KMS-11 (cell line): Measurements from ENCODE around the gene GREB1L.

Experiments
- H2AFZ ChIP-seq: fragments of 200-600 bp; sonication (generic); 2 replicates; pipeline ENCODE4 v1.6.1; 2016; ENCODE audit warnings: antibody characterized with exemption, mixed run types, low read depth
- H3K27ac ChIP-seq: fragments of 200-600 bp; sonication (generic); 2 replicates; pipeline ENCODE4 v1.6.1; 2016; ENCODE audit warnings: mild to moderate bottlenecking, mixed run types
- H3K27me3 ChIP-seq: fragments of 200-600 bp; sonication (generic); 2 replicates; pipeline ENCODE4 v1.6.1; 2017; ENCODE audit warnings: mild to moderate bottlenecking, low read depth, mixed run types, moderate library complexity; ENCODE audit not compliant: insufficient read depth
- H3K36me3 ChIP-seq: fragments of 200-600 bp; sonication (generic); 2 replicates; pipeline ENCODE4 v1.6.1; 2017; ENCODE audit warnings: mild to moderate bottlenecking, mixed run types; ENCODE audit not compliant: insufficient read depth
- H3K4me1 ChIP-seq: fragments of 200-600 bp; sonication (generic); 2 replicates; pipeline ENCODE4 v1.6.1; 2016; ENCODE audit warnings: mild to moderate bottlenecking, low read depth, mixed run types; ENCODE audit not compliant: poor library complexity, severe bottlenecking
- H3K4me2 ChIP-seq: fragments of 200-600 bp; sonication (generic); 2 replicates; pipeline ENCODE4 v1.7.0; 2016; ENCODE audit warnings: mild to moderate bottlenecking, mixed run types
- H3K4me3 ChIP-seq: fragments of 200-600 bp; sonication (generic); IDR thresholded peaks from 2 replicates; pipeline ENCODE4 v1.6.1; 2017; ENCODE audit warnings: low read depth, low read length, mixed read lengths; ENCODE audit not compliant: insufficient read depth
- H3K79me2 ChIP-seq: fragments of 200-600 bp; sonication (generic); 2 replicates; pipeline ENCODE4 v1.6.1; 2016; ENCODE audit warnings: low read depth, mixed run types; ENCODE audit not compliant: insufficient read depth
- H3K9ac ChIP-seq: fragments of 200-600 bp; sonication (generic); 2 replicates; pipeline ENCODE4 v1.6.1; 2016; ENCODE audit warnings: mild to moderate bottlenecking, mixed run types
- H4K20me1 ChIP-seq: fragments of 200-600 bp; sonication (generic); 2 replicates; pipeline ENCODE4 v1.6.1; 2016; ENCODE audit warnings: mild to moderate bottlenecking, mixed run types; ENCODE audit not compliant: insufficient read depth
- TF ChIP-seq, protein P1 (sequence below): fragments of 200-600 bp; sonication (generic); conservative IDR thresholded peaks from 2 replicates; pipeline ENCODE4 v1.6.1; 2017; ENCODE audit warnings: low read depth, mild to moderate bottlenecking, antibody characterized with exemption, low read length, moderate library complexity, mixed read lengths

Gene GREB1L

DNA sequence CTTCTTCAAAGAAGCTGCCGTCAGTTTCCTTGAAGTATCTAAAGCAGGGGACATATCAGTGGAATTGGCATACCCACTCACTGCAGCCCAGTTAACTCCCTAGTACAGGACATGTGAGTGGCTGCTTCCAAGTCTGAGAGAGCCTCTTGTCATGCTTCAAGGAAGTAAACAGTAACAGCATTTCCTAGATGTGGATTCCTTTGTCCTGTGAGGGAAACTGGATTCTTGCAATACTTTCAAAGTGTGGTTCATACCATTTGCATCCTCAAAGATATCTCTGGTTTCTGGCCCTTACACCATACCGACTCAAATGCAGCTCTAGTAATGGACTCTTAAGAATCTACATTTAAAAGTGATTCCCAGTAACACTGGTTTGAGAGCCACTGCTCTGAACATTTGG lies 271.3 kb downstream of the GREB1L start:
- Histone ChIP-seq H4K20me1 (no peaks in the 10 kb centered on the region), H3K79me2 (no peaks in the 10 kb centered on the region)

DNA sequence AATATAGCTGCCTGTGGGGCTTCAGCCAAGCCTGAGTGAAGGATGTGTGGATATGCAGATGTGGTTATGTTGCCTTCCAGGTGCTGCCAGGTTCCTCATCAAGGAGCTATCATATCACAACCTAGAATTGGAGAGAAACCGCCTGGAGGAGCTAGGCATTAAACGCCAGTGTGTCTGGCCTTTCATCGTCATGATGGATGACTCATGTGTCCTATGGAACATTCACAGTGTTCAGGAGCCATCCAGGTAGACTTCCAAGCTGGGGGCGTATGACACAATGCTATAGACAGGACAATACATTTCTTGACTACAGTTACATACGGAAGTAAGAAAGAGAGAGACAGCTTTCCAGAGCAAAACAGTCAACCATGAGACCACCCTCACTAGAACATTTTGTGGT lies 271.7 kb downstream of the GREB1L start:
- TF ChIP-seq, protein P1, sequence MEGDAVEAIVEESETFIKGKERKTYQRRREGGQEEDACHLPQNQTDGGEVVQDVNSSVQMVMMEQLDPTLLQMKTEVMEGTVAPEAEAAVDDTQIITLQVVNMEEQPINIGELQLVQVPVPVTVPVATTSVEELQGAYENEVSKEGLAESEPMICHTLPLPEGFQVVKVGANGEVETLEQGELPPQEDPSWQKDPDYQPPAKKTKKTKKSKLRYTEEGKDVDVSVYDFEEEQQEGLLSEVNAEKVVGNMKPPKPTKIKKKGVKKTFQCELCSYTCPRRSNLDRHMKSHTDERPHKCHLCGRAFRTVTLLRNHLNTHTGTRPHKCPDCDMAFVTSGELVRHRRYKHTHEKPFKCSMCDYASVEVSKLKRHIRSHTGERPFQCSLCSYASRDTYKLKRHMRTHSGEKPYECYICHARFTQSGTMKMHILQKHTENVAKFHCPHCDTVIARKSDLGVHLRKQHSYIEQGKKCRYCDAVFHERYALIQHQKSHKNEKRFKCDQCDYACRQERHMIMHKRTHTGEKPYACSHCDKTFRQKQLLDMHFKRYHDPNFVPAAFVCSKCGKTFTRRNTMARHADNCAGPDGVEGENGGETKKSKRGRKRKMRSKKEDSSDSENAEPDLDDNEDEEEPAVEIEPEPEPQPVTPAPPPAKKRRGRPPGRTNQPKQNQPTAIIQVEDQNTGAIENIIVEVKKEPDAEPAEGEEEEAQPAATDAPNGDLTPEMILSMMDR, result no peak
- Histone ChIP-seq H3K9ac (no peak overlapping the region), H3K4me2 (no peak overlapping the region), H3K27me3 (no peaks in the 10 kb centered on the region), H3K4me1 (no peaks in the 10 kb centered on the region), H2AFZ (no peak overlapping the region), H3K27ac (no peak overlapping the region), H3K36me3 (no peaks in the 10 kb centered on the region), H3K4me3 (no peak overlapping the region), H4K20me1 (no peaks in the 10 kb centered on the region), H3K79me2 (no peaks in the 10 kb centered on the region)

More for the DNA sequence above, 271.3 kb downstream of the GREB1L start:
- no peak overlapping the region for H3K4me2 ChIP-seq
- no peaks in the 10 kb centered on the region for H3K4me1 ChIP-seq
- no peaks in the 10 kb centered on the region for H3K36me3 ChIP-seq
- no peak overlapping the region for H3K27ac ChIP-seq
- H3K4me3 ChIP-seq, result no peak overlapping the region
- TF ChIP-seq, protein P1, result no peak
- H2AFZ ChIP-seq, result no peak overlapping the region
- no peak overlapping the region for H3K9ac ChIP-seq
- no peaks in the 10 kb centered on the region for H3K27me3 ChIP-seq

DNA sequence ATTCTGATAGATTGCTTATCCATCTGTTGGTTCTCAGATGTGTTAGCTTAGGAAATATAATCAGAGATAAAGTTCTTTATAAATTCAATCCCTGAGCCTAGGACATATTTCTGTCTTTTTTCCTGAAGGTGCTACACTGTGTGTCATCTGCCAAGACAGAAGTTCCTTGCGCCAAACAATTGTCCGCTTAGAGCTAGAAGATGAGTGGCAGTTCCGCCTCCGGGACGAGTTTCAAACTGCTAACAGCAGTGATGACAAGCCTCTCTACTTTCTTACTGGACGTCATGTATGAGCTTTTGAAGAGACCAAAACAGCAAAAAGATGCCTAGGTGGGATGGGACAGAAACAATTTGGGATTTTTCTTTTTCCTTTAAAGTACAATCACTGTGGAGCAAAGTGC lies 280.5 kb downstream of the GREB1L start:
- Histone ChIP-seq H4K20me1 (no peaks in the 10 kb centered on the region), H2AFZ (no peak overlapping the region), H3K27me3 (no peaks in the 10 kb centered on the region), H3K36me3 (no peaks in the 10 kb centered on the region), H3K4me3 (no peak overlapping the region), H3K4me1 (no peaks in the 10 kb centered on the region), H3K4me2 (no peak overlapping the region), H3K27ac (no peak overlapping the region), H3K79me2 (no peaks in the 10 kb centered on the region), H3K9ac (no peak overlapping the region)
- TF ChIP-seq, protein P1, result no peak

DNA sequence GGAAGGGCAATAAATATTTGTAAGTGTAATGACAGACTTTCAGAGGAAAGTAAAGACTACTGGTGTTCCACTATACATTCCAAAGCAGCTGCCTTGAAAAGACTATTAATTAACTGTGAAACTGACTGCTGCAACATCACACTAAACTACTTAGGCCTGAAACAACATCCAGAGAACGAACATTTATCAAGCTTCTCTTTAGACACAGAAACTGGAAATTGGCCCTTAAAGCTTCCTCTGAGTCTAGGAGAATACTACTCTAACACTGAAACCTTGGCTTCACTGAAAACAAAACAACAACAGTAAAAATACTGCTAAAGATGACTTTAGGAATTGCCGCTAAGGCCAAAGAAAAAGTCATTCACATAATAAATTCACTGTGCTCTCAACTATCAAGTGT lies 283.9 kb downstream of the GREB1L start:
- H3K4me2 ChIP-seq, result no peak overlapping the region
- H3K79me2 ChIP-seq, result no peaks in the 10 kb centered on the region
- TF ChIP-seq, protein P1, result no peak
- H3K27me3 ChIP-seq, result no peaks in the 10 kb centered on the region
- H3K9ac ChIP-seq, result no peak overlapping the region
- H3K36me3 ChIP-seq, result no peaks in the 10 kb centered on the region
- H2AFZ ChIP-seq, result no peak overlapping the region
- no peak overlapping the region for H3K4me3 ChIP-seq
- H3K4me1 ChIP-seq, result no peaks in the 10 kb centered on the region
- H3K27ac ChIP-seq, result no peak overlapping the region
- no peaks in the 10 kb centered on the region for H4K20me1 ChIP-seq
